Dedifferentiated amniotic fluid mesenchymal stem cell (primary cell): ENCODE data around the gene SULT2A1.
"Not testable (repeated sequence)": the region's sequence is repeated elsewhere in the genome, so short reads cannot be mapped to it uniquely, and the experiment has no call there.

Experiments
- DNase-seq: peaks from one replicate; pipeline ENCODE4 v3.0.0-alpha.2; 2016; ENCODE audit errors: extremely low spot score

The SULT2A1 gene, protein sequence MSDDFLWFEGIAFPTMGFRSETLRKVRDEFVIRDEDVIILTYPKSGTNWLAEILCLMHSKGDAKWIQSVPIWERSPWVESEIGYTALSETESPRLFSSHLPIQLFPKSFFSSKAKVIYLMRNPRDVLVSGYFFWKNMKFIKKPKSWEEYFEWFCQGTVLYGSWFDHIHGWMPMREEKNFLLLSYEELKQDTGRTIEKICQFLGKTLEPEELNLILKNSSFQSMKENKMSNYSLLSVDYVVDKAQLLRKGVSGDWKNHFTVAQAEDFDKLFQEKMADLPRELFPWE

DNA sequence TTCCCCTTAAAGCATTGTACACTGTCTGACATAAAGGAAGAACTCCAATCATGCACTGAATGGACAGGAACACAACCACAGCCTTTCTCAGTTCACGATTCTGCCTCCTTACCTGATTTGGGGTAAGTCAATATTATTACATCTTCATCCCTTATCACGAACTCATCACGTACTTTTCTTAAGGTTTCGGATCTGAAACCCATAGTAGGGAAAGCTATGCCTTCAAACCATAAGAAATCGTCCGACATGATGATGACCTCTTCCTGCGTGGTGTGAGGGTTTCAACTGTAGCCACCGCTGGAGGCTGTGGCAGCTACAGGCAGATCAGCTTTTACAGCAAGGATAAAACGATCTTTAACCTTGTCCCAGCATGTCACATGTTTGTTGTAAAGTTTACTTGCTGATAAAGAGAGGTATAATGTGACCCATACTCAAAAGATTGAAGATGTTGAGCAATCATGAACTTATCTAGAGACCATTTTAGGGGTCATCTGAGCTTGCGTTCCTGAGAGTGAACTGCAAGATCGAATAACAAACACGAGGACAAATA, at the start of gene SULT2A1:
Gene SULT2A1, minus strand, starts transcription at position 306 of the 550 bp plus-strand sequence. Its CDS starts 58 bp downstream, at position 248.
- DNase-seq, result no peak

DNA sequence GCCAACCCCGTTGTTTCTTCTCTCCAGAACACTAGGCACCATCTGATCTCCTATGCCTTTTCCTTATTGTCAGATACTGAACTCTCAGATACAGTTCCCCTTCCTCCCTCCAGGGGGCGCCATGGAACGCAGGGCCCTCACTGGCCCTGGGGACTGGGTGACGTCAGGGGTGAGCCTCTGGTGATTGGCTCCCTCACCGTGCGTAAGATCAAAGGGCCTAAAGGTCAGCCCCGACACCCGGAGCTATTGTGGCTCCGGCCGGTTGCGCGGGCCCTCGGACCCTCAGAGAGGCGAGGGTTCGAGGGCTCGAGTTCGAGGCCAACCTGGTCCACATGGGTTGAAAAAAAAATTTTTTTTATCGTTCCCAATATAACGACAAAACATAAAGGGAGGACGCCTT, 42.5 kb upstream of the SULT2A1 start:
- DNase-seq, result not testable (repeated sequence)

DNA sequence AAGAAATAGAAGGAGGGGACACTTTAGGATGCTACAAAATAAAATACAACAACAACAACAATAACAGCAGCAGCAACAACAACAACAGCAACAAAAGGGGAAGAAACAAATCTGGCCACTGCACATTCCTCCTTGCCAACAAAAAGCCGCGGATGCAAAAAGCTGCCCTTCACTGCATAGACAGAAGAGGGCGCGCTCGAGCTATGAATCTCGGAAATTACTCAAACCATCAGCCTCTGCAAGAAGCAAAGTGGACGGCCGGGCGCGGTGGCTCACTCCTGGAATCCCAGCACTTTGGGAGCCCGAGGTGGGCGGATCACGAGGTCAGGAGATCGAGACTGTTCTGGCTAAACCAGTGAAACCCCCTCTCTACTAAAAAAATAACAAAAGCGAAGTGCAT, 34.0 kb upstream of the SULT2A1 start:
- DNase-seq, result not testable (repeated sequence)

DNA sequence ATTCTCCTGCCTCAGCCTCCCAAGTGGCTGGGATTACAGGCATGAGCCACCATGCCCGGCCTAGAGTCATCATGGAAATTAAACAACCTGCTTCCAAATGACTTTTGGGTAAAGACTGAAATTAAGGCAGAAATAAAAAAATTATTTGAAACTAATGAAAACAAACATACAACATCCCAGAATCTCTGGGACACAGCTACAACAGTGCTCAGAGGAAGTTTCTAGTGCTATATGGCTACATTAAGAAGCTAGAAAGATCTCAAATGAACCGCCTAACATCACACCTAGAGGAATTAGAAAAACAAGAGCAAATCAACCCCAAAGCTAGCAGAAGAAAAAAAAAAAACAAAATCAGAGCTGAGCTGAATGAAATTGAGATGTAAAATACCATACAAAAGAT, 24.1 kb upstream of the SULT2A1 start:
- not testable (repeated sequence) for DNase-seq

DNA sequence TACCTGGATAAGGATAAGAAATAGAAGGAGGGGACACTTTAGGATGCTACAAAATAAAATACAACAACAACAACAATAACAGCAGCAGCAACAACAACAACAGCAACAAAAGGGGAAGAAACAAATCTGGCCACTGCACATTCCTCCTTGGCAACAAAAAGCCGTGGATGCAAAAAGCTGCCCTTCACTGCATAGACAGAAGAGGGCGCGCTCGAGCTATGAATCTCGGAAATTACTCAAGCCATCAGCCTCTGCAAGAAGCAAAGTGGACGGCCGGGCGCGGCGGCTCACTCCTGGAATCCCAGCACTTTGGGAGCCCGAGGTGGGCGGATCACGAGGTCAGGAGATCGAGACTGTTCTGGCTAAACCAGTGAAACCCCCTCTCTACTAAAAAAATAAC, 23.2 kb upstream of the SULT2A1 start:
- not testable (repeated sequence) for DNase-seq

DNA sequence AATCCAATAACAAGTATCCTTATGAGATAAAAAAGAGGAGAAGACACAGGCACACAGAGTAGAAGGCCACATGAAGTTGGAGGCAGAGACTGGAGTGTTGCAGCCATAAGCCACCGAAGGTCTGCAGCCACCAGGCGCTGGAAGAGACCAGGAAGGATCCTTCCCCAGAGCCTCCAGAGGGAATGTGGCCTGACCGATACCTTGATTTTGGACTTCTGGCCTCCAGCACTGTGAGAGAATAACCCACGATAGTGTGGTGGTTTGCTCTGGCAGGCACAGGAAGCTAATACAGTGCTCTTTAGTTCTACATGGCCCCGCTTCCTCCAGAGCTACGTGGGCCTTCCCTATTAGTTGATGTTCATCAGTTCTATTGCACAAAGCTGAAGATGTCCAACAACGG, 15.3 kb upstream of the SULT2A1 start:
- no peak for DNase-seq

DNA sequence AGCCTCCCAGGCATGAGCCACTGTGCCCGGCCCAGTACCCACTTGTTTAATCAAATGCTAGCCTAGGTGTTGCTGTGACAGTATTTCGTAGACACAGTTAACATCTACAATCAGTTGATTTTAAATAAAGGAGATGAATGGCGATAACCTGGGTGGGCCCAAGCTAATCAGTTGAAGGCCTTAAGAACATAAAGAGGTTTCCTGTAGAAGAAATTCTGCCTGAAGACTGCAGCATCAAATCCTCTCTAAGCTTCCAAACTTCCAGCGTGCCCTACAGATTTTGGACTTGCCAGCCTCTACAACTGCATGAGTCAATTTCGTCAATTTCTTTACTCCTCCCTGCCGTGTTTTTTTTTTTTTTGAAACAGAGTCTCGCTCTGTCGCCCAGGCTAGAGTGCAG, 13.2 kb upstream of the SULT2A1 start:
- DNase-seq, result no peak

DNA sequence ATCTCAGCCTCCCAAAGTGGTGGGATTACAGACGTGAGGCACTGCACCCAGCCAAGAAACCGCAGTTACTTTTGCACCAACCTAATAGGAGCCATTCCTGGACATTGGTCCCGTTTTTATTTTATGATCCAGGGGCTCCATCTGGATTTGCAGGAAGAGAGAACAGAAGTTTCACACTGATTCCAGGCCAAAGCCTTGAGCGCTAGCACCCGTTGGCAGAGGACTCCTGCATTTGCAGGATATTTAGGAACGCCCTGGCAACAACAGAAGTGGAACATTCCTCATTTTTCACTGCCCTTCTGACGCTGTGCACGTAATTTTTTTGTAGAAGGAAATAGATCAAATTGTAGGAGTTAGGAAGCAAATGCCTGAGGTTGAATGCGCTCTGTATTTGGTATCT, 11.7 kb upstream of the SULT2A1 start:
- DNase-seq, result no peak

DNA sequence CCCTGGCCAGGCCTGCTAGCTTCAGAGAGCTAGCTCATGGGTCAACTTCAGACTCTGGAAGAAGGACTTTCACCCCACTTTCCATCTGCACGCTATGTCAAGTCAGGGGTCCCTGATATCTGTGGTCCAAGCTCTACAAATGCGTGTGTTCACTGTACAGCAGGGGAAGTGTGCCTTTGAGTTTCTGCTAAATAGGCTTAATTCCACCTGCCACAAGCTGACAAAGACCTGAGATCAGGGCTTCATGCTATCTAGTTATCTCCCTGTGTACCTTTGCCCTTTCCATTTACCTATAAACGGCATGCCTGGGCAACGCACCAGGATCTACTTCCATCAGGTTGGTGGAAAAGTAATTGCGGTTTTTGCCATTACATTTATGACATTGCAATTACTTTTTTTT, 10.7 kb upstream of the SULT2A1 start:
- DNase-seq, result no peak

DNA sequence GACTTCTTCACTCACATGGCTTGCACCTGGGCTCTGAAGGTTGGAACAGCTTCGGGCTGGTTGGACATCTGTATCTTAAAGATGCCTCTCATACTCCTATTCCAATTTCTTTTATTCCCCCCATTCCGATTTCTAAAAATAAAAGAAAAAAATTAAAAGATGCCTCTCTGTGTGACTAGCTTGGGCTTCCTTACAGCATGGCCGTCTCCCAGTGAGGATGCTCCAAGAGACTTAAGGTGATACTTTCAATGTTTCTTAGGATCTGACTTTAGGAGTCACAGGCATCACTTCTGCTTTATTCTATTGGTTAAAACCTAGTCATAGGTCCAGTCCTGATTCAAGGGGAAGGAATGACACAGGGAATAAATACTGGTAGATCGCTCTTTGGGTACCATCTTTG, 9.9 kb upstream of the SULT2A1 start:
- DNase-seq, result no peak

DNA sequence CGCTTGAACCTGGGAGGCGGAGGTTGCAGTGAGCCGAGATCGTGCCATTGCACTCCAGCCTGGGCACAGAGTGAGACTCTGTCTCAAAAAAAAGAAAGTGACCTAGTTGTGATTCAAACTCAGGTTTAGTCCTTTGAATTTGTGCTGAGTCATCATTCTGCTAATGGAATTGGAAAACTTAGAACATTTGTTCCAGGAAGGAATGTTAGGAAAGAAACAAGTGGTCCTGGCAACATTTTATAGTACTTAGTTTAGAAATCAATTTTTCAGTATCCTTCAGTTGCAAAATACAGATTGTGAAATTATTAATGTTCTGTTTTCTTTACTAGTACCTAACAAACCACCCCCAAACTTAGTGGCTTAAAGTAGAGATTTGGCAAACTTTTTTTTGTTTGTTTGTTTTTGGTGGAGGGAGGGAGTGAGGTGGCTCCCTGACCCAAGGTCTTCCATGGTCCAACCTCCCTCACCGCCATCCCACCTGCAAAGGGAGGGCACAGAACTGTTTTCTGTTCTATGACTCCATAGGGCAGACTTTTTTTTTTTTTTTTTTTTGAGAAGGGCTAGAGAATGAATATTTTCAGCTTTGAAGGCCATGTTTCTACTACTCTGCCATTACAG, 9.2 kb upstream of the SULT2A1 start:
- DNase-seq, result no peak

DNA sequence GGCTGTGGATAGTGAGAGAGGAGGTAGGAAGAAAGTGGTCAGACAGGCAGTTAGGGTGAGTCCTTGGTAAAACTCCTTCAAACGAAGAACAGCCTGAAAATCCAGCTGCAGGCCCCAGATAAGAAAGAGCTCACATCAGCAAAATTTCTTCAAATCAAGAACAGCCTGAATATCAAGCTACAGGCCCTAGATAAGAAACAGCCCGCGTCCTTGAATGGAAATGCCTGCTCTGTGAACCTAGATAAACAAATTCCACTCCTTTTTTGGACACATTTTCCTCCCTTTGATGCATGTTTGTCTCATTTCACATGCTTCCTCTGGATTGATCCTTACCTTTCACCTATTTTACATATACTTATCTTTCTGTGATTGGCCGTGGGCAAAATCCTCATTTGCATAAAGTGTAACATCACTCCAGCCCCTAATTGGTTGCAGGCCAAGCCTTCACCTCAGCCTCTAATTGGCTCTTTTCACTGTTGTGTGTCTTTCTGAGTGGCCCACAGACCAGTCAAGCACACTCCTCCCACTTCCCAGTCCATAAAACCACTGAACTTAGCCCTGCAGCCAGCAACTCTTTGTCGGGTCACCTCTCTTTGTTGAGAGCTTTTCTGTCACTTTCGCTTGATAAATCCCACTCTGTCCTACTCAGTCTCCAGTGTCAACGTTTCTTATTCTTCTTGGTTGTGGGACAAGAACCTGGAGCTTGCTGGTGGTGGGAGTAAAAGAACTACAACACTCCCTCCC, 6.0 kb upstream of the SULT2A1 start:
- DNase-seq, result no peak

DNA sequence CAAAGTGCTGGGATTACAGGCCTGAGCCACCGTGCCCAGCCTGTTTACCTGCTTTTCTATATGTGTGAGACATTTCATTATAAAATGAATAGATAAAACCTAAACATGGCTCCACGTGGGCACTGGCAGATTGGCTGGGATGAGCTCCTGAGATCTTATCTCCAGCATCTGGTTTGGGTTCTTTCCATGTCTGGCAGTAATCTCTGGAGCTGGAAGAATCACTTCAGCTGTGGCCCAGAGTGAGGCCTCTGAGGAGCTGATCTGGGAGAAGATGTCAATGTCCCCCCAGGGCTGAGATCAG, 5.5 kb upstream of the SULT2A1 start:
- DNase-seq, result no peak

DNA sequence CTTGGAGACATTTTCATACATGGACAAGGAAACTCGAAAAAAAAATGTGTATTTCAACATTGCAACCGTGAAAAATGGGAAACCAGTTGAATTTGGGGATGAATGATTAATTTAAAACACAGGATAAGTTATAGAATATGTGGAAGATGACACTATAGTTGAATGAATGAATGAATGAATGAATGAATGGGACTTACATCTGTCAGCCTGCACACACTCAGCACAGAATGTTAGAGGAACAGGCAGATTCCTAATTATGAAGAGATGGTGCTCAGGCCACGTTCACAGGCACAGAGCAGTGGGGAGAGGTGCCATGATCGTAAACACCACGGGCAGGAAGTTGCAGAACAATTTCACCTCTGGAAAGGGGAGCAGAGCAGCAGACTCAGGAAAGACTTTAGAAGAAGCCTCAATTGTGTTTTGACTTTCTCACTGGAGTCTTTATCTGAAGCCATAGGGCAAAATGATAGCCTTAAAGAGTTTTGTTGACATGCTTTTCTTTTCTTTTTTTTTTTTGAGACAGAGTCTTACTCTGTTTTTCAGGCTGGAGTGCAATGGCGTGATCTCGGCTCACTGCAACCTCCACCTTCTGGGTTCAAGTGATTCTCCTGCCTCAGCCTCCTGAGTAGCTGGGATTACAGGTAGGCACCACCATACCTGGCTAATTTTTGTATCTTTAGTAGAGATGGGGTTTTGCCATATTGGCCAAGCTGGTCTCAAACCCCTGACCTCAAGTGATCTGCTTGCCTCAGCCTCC, 4.9 kb upstream of the SULT2A1 start:
- DNase-seq, result no peak

DNA sequence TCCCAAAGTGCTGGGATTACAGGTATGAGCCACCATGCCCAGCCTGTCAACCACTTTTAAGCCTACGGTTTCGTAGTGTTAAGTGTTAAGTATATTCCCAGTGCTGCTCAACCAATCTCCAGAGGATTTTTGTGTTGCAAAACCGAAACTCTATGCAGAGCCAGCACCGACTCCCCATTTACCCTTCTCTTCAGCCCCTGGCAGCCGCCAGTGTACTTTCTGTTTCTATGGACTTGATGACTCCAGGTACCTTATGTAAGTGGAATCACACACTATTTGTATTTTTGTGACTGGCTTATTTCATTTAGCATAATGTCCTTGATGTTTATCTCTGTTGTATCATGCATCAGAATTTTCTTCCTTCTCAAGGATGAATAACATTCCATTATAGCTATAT, 1.1 kb downstream of the SULT2A1 start:
- no peak for DNase-seq

DNA sequence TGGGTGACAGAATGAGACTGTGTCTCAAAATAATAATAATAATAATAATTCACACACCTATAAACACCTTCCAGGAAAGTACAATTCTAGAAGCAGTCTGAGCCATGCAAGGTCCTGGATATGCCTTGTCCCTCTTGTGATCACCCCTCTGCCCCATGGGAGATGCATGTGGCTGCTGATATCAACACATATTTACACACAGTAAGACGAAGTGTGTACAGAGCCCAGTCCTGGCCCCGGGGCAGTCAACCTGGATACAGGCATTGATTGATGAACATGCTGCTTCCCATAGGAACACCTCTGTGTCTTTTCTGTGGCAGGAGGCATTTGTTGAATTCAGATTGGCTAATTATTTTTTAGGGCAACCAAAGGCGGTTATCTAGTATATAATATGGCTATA, 3.2 kb downstream of the SULT2A1 start:
- no peak for DNase-seq

DNA sequence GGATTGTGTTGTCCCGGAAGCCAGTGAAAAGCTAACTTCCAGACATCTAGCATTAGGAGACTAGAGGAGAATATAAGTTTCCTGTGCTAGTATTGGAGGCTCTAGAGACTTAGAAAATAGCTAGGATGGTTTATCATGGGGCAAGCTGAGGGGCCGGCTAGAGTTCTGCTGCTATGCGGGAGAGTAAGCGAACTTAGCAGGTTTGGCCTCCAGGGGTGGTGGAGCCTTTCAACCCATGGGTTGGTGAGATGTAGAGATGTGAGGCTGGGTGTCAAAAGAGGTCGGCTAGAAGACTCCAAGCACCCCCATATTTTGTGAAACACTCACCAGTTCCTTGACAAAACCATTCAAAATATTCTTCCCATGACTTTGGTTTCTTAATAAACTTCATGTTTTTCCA, 4.4 kb downstream of the SULT2A1 start:
- no peak for DNase-seq

DNA sequence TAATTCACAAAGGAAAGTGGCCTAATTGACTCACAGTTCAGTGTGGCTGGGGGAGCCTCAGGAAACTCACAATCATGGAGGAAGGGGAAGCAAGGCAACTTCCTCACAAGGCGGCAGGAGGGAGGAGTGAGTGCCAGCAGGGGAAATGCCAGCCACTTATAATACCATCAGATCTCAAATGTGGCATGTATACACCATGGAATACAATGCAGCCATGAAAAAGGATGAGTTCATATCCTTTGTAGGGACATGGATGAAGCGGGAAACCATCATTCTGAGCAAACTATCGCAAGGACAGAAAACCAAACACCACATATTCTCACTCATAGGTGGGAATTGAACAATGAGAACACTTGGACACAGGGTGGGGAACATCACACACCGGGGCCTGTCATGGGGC, 6.7 kb downstream of the SULT2A1 start:
- not testable (repeated sequence) for DNase-seq

DNA sequence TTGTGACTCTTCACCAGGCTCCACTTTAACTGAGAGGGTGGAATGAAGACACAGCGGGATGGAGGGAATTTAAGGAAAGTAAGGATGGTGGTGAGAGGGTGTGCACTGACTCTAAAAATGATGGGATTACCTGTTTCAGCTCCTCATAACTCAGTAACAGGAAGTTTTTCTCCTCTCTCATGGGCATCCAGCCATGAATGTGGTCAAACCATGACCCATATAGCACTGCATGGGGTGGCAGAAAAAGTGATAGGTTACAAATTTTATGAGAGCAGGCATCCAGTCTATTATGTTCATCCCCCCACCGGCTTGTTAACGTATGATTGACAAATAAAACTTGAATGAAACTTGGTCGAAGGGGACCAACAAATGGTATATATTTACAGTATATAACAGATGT, 7.2 kb downstream of the SULT2A1 start:
- no peak for DNase-seq

DNA sequence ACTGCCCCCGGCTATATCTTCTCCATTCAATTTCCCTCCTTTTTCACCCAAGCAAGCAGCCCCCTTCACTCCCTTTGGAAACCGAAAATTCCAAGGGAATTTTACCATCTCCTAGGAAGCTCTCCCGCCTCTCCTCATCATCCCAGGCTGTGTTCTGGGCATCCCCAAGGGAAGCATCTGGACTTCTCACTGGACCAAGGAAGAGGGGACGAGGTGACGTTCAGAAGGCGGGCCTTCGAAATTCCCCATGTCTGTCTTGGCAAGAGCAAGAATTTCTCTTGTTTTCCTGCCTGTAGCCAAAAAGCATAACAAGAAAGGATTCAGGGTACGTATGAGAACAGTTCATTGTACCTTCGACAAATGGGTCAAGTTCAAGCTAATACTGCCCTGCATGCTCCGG, 20.9 kb downstream of the SULT2A1 start:
- DNase-seq, result no peak

DNA sequence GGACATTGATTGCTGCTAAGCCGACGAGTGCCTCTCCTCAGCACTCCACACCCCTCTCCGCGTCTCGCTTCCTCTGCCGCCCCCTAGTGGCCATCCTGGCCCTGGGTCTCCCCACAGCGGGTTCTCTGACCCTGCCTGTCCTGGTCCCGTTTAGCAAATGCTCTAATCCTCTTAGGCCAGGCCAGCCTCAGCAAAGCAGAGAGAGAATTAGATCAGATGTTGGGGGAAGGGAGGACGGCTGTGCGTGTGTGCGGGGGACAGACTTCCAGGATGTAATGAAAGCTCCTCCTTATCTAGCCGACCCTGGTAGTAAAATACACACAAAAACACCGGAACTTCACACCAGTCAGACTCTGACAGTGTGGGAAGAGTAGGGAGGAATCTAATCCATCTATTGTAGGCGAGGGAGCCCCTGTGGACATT, 22.6 kb downstream of the SULT2A1 start:
- DNase-seq, result peak; percentile 69

DNA sequence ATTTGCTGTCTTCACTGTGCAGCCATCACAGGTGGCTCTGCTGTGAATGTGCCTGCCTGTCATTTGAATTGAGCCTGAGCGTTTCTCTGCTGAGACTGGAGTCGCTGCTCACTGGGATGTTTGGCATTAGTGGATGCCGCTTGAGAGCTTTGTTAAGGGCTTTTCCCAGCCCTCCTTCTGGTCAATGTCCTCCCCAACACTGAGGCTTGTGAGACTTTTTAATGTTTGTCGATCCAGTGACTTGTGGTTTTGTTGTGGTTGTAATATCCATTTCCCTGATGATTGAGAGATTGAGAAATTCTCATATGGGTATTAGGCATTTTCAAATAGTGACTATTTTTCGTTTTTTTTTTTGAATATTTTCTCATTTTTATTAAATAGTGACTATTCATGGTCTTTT, 24.5 kb downstream of the SULT2A1 start:
- no peak for DNase-seq
